Measurements from ENCODE around the gene CACNA1H.
"Not testable (repeated sequence)": the region's sequence is repeated elsewhere in the genome, so short reads cannot be mapped to it uniquely, and the experiment has no call there.

The CACNA1H gene

DNA sequence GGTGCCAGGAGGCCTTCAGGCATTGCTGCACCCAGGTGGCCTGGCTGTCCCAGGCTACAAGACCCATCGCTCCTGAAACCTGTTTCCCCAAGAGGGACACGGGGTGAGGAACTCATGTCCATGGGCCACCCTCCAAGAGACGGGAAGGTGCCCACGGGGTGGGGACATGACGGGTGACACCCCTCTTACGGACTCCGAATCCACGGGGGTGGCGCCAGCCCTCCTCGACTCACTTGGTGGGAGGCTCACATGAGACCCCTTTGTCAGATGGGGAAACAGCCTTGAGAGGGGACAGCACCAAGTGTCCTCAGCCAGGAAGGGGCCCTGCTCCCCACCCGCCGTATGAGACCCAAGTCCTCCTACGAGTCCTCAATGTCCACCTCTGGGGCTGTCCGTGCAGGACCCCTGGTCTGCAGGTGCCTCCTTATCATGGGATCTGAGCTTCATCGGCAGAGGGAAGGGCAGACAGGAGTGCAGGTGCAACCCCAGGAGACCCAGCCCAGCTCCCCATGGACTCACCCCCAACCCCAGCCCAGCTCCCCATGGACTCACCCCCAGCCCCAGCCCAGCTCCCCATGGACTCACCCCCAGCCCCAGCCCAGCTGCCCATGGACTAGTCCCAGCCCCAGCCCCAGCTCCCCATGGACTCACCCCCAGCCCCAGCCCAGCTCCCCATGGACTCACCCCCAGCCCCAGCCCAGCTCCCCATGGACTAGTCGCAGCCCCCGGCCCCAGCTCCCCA is 77.7 kb downstream of the CACNA1H start:
- not testable (repeated sequence) for DNase-seq

DNA sequence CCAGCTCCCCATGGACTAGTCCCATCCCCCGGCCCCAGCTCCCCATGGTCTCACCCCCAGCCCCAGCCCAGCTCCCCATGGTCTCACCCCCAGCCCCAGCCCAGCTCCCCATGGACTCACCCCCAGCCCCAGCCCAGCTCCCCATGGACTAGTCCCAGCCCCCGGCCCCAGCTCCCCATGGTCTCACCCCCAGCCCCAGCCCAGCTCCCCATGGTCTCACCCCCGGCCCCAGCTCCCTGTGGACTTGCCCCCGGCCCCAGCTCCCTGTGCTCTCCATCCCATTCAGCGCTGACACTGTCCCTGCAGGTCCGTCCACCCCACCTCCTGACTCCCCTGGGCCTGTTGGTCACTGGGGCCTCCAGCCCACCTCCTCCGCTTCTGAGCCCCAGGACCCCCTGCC is 78.4 kb downstream of the CACNA1H start:
- DNase-seq: not testable (repeated sequence)

DNA sequence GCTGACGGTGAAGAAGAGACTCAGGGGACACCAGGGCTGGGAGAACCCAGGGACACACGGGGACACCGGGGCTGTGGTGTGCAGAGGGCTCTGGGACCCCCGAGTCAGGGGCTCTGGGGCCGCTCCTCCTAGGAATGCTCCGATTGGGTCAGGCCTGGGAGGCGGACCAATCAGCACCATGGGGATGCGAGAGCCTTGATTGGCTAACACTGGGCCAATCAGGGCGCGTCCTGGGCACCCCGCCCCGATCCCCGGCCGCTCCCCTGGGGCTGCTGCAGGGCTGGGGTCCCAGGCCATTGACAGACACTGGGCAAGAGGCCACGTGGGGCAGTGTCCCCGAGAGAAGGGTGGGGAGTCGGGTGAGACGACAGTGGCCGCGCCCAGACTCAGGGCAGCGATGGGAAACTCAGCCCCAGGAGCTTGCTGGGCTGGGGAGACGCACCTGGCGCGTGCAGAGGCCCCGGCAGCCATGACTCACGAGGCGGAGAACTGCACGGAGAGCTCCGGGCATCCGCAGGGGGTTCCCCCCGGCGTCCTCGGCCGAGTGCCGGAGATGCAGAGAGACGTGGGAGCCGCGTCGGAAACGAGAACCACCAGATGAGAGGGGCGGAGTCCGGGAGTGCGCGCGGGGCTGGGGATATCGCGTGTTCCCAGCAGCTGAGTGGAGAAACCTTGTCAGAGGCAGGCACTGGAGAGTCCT is 79.3 kb downstream of the CACNA1H start:
- DNase-seq: not testable (repeated sequence)

DNA sequence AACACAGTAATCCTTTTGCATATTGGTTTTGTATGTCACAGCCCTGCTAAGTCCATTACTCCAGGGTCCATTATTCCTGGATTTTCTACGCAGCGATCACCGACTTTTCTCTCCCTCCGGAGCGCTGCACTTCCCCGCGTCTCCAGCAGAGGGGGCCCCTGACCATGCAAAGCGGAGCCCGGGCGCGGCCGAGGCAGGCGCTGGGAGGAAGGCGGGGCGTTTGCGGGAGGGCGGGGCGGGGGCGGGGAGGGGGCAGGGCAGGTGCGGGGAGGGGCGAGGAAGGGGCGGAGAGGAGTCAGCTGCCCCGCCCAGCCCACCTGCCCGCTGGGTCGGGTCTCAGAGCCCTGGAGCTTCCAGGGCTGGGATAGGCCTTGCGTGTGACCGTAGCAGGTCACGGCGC is 83.8 kb downstream of the CACNA1H start:
- not testable (repeated sequence) for DNase-seq

DNA sequence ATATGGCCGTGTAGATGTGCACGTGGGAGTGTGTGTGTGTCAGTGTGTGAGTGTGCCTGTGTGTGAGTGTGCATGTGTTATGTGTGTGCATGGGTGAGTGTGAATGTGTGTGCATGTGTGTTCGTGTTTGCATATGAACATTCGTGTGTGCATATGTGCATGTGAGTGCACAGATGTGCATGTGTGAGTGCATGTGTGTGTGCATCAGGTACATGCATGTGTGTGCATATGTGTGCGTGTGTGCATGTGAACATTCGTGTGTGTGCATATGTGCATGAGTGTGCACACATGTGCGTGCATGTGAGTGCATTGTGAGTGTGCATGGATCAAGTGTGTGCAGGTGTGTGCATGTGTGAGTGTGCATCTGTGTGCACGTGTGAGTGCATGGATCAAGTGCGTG is 85.1 kb downstream of the CACNA1H start:
- DNase-seq: no peak

DNA sequence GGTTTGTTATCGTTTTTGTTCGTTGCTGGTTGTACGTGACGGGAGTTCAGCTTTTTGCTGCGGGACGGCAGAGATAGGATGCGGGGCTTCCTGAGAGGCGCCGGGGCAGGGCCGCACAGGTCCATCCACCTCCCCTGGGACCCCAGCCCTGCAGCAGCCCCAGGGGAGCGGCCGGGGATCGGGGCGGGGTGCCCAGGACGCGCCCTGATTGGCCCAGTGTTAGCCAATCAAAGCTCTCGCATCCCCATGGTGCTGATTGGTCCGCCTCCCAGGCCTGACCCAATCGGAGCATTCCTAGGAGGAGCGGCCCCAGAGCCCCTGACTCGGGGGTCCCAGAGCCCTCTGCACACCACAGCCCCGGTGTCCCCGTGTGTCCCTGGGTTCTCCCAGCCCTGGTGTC is 86.0 kb downstream of the CACNA1H start:
- not testable (repeated sequence) for DNase-seq

DNA sequence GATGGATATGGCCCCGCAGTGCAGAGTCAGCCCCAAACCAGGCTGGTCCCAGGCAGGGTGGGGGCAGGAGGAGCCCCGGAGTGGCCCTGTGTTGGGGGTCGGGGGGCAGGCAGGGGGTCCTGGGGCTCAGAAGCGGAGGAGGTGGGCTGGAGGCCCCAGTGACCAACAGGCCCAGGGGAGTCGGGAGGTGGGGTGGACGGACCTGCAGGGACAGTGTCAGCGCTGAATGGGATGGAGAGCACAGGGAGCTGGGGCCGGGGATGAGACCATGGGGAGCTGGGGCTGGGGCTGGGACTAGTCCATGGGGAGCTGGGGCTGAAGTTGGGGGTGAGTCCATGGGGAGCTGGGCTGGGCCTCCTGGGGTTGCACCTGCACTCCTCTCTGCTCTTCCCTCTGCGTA is 86.7 kb downstream of the CACNA1H start:
- not testable (repeated sequence) for DNase-seq

DNA sequence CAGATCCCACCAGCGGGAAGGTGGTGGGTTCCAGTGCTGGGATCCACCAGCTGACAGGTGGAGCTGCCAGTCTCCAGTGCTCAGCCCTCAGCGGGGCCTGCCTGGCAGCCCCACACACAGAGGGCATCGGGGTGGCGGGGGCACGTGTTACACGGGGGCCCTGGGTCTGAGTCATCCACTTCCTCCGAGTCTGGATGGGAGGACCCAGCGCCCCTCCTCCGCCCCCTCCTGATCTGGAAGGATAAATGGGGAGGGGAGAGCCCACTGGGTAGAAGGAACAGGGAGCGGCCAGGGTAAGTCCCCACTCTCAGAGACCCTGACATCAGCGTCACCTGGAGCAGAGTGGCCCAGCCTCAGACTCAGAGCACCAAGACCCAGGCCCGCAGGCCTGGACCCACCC is 87.5 kb downstream of the CACNA1H start, which contains the start of gene TPSAB1:
Gene TPSAB1, plus strand, starts transcription at position 270 of the 400 bp plus-strand sequence. CDS start 234 bp downstream, outside the sequence.
- DNase-seq: not testable (repeated sequence)

DNA sequence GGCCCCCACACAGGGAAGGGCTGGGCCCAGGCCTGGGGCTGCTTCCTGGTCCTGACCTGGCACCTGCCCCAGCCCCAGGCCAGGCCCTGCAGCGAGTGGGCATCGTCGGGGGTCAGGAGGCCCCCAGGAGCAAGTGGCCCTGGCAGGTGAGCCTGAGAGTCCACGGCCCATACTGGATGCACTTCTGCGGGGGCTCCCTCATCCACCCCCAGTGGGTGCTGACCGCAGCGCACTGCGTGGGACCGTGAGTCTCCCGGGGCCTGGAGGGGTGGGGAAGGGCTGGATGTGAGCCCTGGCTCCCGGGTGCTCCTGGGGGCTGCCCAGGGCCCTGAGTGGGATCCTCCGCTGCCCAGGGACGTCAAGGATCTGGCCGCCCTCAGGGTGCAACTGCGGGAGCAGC is 88.2 kb downstream of the CACNA1H start:
- DNase-seq: not testable (repeated sequence)

DNA sequence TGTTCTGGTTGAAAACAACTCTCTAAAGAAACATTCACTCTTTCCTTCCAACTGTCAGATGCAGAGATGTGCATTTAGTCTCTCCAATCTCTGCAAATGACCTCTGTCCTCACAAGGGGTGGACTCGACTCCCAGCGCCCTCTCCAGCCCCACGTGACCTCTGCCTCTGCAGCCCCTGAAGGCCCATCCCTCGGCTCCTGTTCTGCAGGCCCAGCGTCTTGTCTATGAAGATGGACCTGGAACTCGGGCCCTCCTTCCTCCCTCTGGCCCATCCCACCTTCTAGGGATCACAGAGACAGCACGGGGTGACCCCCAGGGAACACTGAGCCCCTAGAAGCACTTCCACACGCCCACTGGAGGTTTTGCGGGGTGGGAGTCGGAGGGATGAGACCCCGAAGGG is 90.5 kb downstream of the CACNA1H start:
- DNase-seq: not testable (repeated sequence)

DNA sequence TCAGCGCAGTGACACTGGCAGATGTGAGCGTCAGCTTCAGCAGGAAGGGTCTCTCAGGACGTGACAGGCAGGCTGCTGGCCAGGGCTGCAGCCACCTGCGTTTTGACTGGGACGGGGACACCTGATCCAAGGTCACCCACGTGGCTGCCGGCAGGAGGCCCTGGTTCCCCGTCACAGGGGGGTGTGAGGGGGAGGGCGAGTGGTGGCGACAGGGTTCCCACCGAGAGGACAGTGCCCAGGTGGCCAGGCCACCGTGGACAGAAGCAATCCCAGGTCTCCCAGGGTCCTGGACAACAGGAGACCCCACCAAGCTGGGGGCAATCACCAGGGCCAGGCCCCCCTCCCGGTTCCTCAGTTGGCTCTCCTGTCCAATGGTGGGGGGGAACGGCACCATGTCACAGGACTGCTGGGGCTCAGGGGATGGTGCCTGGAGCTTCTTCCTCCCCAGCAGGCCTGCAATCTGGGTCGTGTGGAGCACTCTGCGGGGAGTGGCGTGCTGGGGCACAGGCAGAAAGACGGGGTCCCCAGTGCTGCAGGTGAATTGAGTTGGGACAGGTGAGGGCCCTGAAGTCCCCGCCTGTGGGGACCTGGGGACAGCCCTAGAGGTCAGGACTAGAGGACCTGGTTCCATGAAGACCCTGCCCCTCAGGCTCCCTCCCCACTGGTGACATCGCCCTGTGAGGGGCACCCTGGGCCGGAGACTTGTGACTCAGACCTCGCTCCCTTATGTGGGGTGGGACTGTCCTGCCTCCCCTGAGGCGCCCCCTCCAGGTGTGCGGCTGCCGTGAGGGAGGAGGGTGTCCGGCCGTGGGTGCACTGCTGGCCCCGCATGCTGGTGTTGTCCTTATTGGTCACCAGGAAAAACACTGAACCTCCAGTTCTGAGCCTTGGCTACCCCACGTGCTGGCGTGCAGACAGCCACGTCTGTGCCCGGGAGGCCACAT is 91.3 kb downstream of the CACNA1H start:
- DNase-seq: not testable (repeated sequence)

DNA sequence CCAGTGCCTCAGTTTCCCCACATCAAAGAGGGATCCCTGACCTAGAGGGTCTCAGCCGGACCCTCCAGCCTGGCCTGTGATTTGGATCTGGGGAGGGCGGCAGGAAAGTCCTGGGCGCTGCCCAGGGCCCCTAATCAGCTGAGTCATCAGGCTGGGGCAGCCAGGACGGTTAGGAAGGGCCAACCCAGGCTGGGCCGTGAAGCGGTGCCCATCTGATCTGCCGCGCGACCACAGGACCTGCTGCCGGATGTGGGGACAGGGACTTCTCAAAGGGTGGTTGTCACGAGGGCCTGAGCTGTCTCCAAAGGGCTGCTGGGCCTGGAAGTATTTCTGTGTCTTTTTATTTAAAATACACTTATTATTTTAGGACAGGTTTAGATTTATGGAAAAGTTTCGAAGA is 92.0 kb downstream of the CACNA1H start:
- peak; percentile 2 to 43 for DNase-seq

DNA sequence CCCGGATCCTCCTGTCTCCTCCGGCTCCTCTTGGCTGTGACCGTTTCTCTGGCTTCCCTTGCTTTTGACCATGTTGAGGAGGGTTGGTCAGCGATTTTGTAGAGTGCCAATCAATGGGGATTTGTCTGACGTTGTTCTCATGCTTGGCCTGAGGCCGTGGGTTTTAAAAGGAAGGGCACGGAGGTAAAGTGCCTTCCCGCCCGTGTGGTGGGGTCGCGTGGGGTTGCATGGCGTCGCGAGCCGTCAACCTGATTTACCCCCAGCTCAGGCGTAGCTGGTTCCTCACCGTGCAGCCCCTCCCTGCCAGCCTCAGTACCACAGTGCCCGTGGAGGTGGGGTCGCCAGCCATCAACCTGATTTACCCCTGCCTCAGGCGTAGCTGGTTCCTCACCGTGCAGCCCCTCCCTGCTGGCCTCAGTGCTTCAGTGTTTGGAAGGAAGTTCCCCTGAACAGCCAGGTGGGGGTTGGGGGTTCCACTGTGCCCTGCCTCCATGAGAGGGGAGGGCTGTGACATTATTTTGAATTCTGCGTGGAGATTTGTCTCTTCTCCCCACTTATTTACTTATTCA is 92.6 kb downstream of the CACNA1H start:
- DNase-seq: no peak

DNA sequence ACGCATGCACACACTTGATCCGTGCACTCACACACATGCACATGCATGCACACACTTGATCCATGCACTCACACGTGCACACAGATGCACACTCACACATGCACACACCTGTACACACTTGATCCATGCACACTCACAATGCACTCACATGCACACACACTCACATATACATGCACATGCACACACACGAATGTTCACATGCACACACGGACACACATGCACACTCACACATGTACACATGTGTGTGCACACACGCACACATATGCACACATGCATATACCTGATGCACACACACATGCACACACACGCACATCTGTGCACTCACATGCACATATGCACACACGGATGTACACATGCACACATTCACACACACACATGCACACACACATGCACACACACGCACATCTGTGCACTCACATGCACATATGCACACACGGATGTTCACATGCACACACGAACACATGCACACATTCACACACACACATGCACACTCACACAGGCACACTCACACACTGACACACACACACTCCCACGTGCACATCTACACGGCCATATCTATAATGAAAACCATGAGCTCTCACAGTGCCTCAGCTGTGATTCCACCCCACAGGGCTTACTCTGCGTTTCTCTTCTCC is 95.1 kb downstream of the CACNA1H start:
- DNase-seq: not testable (repeated sequence)

DNA sequence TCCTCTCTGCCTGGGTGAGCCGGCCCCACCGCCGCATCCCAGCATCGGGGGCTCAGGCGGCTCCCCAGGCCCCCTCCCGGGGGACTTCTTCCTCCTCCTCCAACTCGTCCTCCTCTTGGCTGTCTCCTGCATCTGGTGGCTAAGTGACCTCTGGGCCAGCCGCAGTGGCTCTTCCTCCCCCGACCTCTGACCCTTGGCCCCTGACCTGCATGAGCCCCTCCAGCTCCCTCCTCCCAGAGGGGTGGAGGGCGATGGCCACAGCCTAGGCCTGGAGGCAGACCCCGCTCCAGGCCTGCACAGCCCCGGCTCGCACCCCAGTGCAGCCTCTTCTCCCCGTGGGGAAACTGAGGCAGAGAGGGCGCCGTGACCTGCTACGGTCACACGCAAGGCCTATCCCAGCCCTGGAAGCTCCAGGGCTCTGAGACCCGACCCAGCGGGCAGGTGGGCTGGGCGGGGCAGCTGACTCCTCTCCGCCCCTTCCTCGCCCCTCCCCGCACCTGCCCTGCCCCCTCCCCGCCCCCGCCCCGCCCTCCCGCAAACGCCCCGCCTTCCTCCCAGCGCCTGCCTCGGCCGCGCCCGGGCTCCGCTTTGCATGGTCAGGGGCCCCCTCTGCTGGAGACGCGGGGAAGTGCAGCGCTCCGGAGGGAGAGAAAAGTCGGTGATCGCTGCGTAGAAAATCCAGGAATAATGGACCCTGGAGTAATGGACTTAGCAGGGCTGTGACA is 96.3 kb downstream of the CACNA1H start:
- DNase-seq: not testable (repeated sequence)

DNA sequence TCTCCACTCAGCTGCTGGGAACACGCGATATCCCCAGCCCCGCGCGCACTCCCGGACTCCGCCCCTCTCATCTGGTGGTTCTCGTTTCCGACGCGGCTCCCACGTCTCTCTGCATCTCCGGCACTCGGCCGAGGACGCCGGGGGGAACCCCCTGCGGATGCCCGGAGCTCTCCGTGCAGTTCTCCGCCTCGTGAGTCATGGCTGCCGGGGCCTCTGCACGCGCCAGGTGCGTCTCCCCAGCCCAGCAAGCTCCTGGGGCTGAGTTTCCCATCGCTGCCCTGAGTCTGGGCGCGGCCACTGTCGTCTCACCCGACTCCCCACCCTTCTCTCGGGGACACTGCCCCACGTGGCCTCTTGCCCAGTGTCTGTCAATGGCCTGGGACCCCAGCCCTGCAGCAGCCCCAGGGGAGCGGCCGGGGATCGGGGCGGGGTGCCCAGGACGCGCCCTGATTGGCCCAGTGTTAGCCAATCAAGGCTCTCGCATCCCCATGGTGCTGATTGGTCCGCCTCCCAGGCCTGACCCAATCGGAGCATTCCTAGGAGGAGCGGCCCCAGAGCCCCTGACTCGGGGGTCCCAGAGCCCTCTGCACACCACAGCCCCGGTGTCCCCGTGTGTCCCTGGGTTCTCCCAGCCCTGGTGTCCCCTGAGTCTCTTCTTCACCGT is 100.9 kb downstream of the CACNA1H start:
- DNase-seq: not testable (repeated sequence)

DNA sequence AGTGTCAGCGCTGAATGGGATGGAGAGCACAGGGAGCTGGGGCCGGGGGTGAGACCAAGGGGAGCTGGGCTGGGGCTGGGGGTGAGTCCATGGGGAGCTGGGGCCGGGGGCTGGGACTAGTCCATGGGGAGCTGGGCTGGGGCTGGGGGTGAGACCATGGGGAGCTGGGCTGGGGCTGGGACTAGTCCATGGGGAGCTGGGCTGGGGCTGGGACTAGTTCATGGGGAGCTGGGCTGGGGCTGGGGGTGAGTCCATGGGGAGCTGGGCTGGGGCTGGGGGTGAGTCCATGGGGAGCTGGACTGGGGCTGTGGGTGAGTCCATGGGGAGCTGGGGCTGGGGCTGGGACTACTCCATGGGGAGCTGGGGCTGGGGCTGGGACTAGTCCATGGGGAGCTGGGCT is 101.9 kb downstream of the CACNA1H start:
- DNase-seq: not testable (repeated sequence)

DNA sequence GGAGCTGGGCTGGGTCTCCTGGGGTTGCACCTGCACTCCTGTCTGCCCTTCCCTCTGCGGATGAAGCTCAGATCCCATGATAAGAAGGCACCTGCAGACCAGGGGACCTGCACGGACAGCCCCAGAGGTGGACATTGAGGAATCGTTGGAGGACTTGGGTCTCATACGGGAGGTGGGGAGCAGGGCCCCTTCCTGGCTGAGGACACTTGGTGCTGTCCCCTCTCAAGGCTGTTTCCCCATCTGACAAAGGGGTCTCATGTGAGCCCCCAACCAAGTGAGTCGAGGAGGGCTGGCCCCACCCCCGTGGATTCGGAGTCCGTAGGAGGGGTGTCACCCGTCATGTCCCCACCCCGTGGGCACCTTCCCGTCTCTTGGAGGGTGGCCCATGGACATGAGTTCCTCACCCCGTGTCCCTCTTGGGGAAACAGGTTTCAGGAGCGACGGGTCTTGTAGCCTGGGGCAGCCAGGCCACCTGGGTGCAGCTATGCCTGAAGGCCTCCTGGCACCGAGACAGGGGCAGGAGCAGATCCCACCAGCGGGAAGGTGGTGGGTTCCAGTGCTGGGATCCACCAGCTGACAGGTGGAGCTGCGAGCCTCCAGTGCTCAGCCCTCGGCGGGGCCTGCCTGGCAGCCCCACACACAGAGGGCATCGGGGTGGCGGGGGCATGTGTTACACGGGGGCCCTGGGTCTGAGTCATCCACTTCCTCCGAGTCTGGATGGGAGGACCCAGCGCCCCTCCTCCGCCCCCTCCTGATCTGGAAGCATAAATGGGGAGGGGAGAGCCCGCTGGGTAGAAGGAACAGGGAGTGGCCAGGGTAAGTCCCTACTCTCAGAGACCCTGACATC is 102.6 kb downstream of the CACNA1H start, which contains the start of gene TPSD1:
Gene TPSD1, plus strand, starts transcription at position 794 of the 847 bp plus-strand sequence. CDS start 212 bp downstream, outside the sequence.
- DNase-seq: not testable (repeated sequence)

DNA sequence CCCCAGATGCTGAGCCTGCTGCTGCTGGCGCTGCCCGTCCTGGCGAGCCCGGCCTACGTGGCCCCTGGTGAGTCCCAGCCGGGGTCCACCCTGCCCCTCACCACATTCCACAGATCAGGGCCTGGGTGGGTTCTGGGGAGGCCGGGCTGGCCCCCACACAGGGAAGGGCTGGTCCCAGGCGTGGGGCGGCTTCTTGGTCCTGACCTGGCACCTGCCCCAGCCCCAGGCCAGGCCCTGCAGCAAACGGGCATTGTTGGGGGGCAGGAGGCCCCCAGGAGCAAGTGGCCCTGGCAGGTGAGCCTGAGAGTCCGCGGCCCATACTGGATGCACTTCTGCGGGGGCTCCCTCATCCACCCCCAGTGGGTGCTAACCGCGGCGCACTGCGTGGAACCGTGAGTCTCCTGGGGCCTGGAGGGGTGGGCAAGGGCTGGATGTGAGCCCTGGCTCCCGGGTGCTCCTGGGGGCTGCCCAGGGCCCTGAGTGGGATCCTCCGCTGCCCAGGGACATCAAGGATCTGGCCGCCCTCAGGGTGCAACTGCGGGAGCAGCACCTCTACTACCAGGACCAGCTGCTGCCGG is 103.5 kb downstream of the CACNA1H start:
- DNase-seq: not testable (repeated sequence)

All from CD4-positive, alpha-beta T cell treated with Interleukin-4 for 1 hour (primary cell).